GM20431 (cell line): Measurements from ENCODE around the gene MORN5.

Source experiments
- in situ Hi-C: fragments of 300-500 bp; cut with MseI, MboI; formaldehyde crosslinking; loops from one replicate; pipeline ENCODE4 v1.15.0; 2020; ENCODE audit warnings: low sequenced_read_pairs; ENCODE audit not compliant: unreplicated experiment

MORN5 gene

GRCh38 chr9:122180633-122181032 is 20.9 kb downstream of the MORN5 start:
- in situ Hi-C loops: no loop called here

GRCh38 chr9:122183501-122183900 is 23.8 kb downstream of the MORN5 start:
- in situ Hi-C loops: no loop called here

DNA sequence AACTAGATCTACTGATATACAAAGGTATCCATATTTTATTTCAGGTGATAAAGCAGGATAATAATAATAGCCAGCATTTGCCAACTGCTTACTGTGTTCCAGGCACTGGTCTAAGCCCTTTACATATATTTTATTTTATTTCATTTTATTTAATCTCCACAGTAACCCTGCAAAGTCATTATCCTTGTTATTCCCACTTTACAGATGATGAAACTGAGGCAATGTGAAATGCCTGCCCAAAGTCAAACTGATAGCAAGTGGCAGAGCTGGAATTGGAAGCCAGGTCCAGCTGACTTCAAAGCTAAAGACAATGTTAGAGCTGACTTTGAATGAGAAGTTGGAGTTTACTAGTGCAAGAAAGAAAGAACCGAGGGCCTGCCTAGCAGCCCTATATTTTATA is 24.8 kb downstream of the MORN5 start:
- in situ Hi-C loops: no loop called here

- in situ Hi-C loops: no loop called here
Measured at GRCh38 chr9:122186301-122186700, 26.6 kb downstream of the MORN5 start.

DNA sequence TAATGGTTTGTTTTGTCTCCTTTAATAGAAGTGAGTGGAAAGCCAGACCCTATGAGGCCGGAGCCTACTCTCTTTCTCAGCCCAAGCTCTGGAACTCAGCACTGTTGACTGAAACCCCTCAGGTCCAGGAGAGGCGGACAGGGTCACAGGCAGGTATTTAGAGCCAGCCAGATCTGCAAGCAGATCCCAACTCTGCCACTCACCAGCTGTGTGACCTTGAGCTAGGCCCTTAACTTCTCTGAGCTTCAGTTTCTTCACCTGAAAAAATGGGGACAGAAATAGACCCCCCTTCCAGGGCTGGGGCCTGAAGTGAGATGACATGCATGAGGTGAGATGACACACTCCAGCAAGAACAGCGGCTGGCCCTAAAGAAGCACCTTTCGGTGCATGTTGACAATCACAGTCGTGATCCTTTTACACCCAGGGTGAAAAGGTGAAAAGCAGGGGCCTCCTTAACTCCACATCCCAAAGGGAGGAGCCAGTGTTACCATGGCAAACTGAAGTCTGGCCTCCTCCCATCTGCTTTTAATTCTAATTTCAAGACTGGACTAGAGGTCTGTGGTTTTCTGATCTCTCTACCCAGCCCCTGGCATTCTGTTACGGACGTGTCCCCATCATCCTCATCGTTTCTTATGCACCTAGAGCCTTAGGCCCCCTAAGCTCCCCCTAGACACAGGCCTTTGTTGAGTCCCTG is 27.2 kb downstream of the MORN5 start:
- in situ Hi-C loops: no loop called here

- in situ Hi-C loops: no loop called here
Measured at GRCh38 chr9:122188369-122188768, 28.7 kb downstream of the MORN5 start.

GRCh38 chr9:122190597-122191381 is 31.1 kb downstream of the MORN5 start:
- in situ Hi-C loops: no loop called here

- in situ Hi-C loops: no loop called here
Measured at GRCh38 chr9:122191584-122191983, 31.9 kb downstream of the MORN5 start.

GRCh38 chr9:122192261-122192875 is 32.7 kb downstream of the MORN5 start:
- in situ Hi-C loops: no loop called here

GRCh38 chr9:122192914-122193525 is 33.3 kb downstream of the MORN5 start:
- in situ Hi-C loops: no loop called here

DNA sequence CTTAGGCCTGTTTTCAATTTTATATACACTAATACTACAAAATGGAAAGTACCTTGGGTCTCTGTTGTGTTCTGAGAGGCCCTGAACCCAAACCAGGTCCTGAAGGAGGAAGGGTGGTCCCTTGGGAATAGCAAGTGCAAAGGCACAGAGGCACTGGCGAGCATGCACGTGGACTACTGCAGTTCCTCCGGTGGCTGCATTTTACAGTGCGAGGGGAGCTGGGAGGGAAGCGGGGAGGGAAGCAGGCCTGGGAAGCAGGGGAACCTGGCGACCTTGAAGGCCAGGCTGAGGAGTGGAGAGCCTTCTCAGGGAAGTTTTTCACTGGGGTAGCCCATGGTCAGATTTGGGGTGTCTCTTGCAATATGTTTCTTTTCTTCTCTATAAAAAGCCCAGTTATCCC is 33.9 kb downstream of the MORN5 start:
- in situ Hi-C loops: no loop called here

DNA sequence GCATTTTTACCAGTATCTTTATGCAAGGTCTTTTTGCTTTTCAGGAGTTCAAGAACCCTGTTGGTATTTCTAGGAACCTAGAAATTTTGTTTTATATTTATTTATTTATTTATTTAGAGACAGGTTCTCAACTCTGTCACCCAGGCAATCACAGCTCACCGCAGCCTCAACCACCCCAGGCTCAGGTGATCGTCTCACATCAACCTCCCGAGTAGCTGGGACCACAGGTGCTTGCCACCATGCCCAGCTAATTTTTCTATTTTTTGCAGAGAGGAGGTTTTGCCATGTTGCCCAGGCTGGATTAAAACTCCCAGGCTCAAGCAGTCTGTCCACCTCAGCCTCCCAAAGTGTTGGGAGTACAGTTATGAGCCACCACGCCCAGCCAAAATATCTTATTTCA is 36.2 kb downstream of the MORN5 start:
- in situ Hi-C loops: no loop called here

DNA sequence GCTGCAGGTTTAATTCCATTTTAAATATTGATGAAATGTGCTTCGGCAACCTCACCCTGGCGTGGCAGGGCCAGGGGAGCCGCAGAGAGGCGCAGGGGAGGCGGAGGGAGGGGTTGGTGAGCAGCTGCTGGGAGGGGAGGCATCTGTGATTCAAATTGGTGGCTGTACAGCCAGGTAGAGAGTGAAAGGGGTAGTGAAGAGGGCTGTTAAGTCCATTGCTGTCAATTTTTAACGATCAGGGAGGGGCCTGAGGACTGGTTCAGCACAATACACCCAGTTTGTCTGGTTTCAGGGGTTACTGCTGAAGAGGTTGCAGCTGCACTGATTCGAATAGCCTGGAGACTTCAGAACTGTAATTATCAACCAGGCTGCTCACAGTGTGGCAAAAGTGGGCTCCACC is 37.7 kb downstream of the MORN5 start:
- in situ Hi-C loops: no loop called here

GRCh38 chr9:122197882-122198281 is 38.2 kb downstream of the MORN5 start:
- in situ Hi-C loops: no loop called here

- in situ Hi-C loops: no loop called here
Measured at GRCh38 chr9:122200960-122201595, 41.4 kb downstream of the MORN5 start.

GRCh38 chr9:122201641-122202040 is 41.9 kb downstream of the MORN5 start:
- in situ Hi-C loops: no loop called here

DNA sequence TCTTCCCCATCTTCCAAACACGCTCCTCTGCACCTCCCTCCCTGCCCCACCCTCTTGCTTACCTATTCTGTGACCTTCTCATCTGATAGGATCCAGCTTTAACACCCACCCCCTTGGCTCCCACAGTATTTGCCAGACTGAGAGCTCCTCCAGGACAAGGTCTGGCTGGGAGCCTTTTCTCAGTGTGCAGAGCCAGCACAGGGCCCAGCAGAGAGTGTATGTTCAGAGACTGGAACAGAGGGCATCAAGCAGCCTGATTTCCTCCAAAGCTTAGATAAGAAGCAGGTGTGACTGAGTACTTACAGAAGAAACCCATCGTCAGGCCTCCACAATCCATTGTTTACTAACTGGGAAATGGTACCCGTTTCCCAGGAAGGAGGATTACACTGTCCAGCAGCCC is 42.4 kb downstream of the MORN5 start:
- in situ Hi-C loops: no loop called here

GRCh38 chr9:122204055-122204454 is 44.3 kb downstream of the MORN5 start:
- in situ Hi-C loops: no loop called here

DNA sequence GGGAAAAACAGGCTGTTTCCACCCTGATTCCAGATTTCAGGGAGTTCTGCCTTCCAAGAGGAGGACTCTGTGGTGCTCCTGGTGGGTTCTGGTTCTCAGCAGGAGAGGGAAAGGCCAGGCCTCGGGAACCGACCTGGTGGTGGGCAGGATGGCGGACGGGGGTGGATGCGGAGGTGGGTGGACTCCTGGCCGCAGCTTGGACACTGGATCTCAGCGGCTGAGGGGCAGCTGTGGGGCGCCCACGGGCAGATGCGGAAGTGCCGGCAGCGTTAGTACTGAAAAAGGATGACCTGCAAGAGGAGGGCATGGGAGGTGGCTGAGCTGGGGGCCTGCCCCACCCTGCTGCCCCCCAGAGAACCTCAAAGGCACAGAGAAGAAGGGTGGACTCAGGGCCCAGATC is 44.8 kb downstream of the MORN5 start:
- in situ Hi-C loops: no loop called here

- in situ Hi-C loops: no loop called here
Measured at GRCh38 chr9:122205176-122205575, 45.5 kb downstream of the MORN5 start.
